Parathyroid adenoma (tissue), 2 donors: ENCODE results near the gene PAQR5.

ENCODE experiments used
- H2AFZ ChIP-seq: fragments of 300-600 bp; sonication (generic); one replicate; pipeline ENCODE4 v1.7.0; 2017; ENCODE audit warnings: antibody characterized with exemption, mild to moderate bottlenecking
- H3K27ac ChIP-seq: fragments of 300-600 bp; sonication (generic); one replicate; pipeline ENCODE4 v1.7.0; 2017
- H3K27me3 ChIP-seq: fragments of 300-600 bp; sonication (generic); one replicate; pipeline ENCODE4 v1.7.0; 2017; ENCODE audit warnings: low read length; ENCODE audit not compliant: control insufficient read depth, insufficient read depth
- H3K36me3 ChIP-seq: fragments of 300-600 bp; sonication (generic); one replicate; pipeline ENCODE4 v1.7.0; 2017; ENCODE audit warnings: low read length; ENCODE audit not compliant: control insufficient read depth, insufficient read depth
- H3K4me1 ChIP-seq: fragments of 300-600 bp; sonication (generic); one replicate; pipeline ENCODE4 v1.7.0; 2017; ENCODE audit warnings: control low read depth
- H3K4me2 ChIP-seq: fragments of 300-600 bp; sonication (generic); one replicate; pipeline ENCODE4 v1.7.0; 2017; ENCODE audit warnings: low read length
- H3K4me3 ChIP-seq: fragments of 300-600 bp; sonication (generic); one replicate; pipeline ENCODE4 v1.7.0; 2017; ENCODE audit warnings: low read depth, low read length
- H3K79me2 ChIP-seq: fragments of 300-600 bp; sonication (generic); one replicate; pipeline ENCODE4 v1.7.0; 2017; ENCODE audit warnings: control low read depth
- H3K9ac ChIP-seq: fragments of 300-600 bp; sonication (generic); one replicate; pipeline ENCODE4 v1.7.0; 2017; ENCODE audit warnings: mild to moderate bottlenecking
- H3K9me3 ChIP-seq: fragments of 300-600 bp; sonication (generic); one replicate; pipeline ENCODE4 v1.7.0; 2017; ENCODE audit warnings: low read length; ENCODE audit not compliant: control insufficient read depth
- TF ChIP-seq, protein P1 (sequence below): fragments of 300-600 bp; sonication (generic); IDR thresholded peaks from one replicate; pipeline ENCODE4 v1.7.0; 2017; ENCODE audit warnings: antibody characterized with exemption, mild to moderate bottlenecking
- donor health status: primary hyperparathyroidism.

PAQR5 gene

DNA sequence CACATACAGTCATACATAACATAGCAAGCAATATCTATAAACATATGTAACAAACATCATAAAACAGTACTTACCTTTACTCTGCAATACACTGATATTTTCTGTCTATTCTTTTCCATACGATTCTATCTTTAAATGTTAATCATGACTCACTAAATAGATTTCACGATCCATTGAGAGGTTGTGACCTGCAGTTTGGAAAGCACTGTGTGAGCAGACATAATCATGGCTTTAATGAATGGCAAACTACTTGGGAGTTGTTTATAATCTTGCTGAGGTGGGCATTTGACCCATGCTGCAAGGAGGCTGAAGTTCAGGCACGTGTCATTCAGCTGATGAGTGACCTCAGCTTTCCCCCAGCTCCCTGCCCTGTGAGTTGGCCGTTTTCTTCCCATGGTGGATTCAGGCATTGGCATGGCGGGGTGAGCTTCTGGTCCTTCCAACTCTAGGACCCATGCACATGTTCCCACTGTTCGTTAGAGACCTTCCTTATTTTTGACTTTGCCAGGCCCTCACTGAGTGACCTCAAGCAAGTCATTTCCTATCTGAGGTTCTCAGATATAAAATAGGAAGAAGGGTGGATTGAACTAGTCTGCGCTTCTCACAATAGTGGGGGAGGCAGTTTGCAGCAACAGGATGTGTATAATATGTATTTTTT is 41.7 kb downstream of the PAQR5 start:
- H3K36me3 ChIP-seq: no peaks in the 10 kb centered on the region
- H3K9me3 ChIP-seq: no peaks in the 10 kb centered on the region
- no peaks in the 10 kb centered on the region for H3K79me2 ChIP-seq
- no peaks in the 10 kb centered on the region for H3K27me3 ChIP-seq
- H3K4me1 ChIP-seq: peaks cover 5% of the 10 kb centered on the region
- H3K4me3 ChIP-seq: no peak overlapping the region
- no peak overlapping the region for H3K4me2 ChIP-seq
- no peak overlapping the region for H3K27ac ChIP-seq
- no peak overlapping the region for H2AFZ ChIP-seq
- H3K9ac ChIP-seq: no peak overlapping the region
- TF ChIP-seq, protein P1, sequence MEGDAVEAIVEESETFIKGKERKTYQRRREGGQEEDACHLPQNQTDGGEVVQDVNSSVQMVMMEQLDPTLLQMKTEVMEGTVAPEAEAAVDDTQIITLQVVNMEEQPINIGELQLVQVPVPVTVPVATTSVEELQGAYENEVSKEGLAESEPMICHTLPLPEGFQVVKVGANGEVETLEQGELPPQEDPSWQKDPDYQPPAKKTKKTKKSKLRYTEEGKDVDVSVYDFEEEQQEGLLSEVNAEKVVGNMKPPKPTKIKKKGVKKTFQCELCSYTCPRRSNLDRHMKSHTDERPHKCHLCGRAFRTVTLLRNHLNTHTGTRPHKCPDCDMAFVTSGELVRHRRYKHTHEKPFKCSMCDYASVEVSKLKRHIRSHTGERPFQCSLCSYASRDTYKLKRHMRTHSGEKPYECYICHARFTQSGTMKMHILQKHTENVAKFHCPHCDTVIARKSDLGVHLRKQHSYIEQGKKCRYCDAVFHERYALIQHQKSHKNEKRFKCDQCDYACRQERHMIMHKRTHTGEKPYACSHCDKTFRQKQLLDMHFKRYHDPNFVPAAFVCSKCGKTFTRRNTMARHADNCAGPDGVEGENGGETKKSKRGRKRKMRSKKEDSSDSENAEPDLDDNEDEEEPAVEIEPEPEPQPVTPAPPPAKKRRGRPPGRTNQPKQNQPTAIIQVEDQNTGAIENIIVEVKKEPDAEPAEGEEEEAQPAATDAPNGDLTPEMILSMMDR: no peak

DNA sequence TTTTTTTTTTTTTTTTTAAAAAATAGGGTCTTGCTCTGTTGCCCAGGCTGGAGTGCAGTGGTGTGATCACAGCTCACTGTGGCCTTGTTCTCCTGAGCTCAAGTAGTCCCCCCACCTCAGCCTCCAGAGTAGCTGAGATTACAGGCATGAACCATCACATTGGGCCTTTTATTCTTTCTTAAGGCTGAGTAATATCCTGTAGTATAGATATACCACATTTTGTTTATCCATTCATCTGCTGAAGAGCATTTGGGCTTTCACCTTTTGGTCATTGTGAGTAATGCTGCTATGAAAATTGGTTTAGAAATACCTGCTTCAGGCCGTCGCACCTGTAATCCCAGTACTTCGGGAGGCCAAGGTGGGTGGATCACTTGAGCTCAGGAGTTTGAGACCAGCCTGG is 42.6 kb downstream of the PAQR5 start:
- TF ChIP-seq, protein P1: no peak
- H3K9ac ChIP-seq: no peak overlapping the region
- no peak overlapping the region for H3K27ac ChIP-seq
- no peaks in the 10 kb centered on the region for H3K36me3 ChIP-seq
- H3K4me1 ChIP-seq: peaks cover 5% of the 10 kb centered on the region
- no peak overlapping the region for H3K4me2 ChIP-seq
- H3K27me3 ChIP-seq: no peaks in the 10 kb centered on the region
- H2AFZ ChIP-seq: no peak overlapping the region
- H3K79me2 ChIP-seq: no peaks in the 10 kb centered on the region
- H3K4me3 ChIP-seq: no peak overlapping the region
- H3K9me3 ChIP-seq: no peaks in the 10 kb centered on the region

DNA sequence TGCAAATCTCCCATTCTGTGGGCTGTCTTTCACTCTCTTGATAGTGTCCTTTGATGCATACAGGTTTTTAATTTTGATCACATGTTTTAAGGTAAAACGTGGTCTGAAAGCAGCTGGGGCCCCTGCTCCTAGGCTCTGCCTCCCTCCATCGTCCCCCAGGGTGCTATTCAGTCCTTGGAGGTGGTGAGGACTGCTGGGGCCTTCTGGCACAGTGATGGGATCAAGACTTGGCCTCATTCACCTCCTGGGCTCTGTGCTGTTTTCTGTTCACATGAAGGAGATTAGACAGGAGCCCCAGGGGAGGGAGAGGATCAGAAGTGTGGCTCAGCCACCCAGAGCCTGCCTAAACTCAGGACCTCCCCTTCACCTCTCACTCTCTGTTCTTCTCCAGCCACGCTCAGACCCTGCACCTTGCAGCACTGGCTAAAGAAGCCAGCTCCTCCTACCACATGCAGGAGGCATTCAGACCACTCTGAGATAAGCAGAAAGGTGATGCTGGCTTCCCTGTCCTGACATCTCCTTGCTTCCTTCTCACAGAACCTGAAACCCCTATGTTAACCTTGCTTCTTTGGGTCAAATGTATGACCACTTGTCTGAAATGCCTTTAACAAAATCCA is 43.9 kb downstream of the PAQR5 start:
- no peaks in the 10 kb centered on the region for H3K27me3 ChIP-seq
- no peak overlapping the region for H3K4me3 ChIP-seq
- no peaks in the 10 kb centered on the region for H3K79me2 ChIP-seq
- no peak overlapping the region for H3K9ac ChIP-seq
- H3K4me1 ChIP-seq: peaks cover 5% of the 10 kb centered on the region
- H3K36me3 ChIP-seq: no peaks in the 10 kb centered on the region
- H2AFZ ChIP-seq: no peak overlapping the region
- no peak overlapping the region for H3K4me2 ChIP-seq
- TF ChIP-seq, protein P1: no peak
- H3K9me3 ChIP-seq: no peaks in the 10 kb centered on the region
- no peak overlapping the region for H3K27ac ChIP-seq

DNA sequence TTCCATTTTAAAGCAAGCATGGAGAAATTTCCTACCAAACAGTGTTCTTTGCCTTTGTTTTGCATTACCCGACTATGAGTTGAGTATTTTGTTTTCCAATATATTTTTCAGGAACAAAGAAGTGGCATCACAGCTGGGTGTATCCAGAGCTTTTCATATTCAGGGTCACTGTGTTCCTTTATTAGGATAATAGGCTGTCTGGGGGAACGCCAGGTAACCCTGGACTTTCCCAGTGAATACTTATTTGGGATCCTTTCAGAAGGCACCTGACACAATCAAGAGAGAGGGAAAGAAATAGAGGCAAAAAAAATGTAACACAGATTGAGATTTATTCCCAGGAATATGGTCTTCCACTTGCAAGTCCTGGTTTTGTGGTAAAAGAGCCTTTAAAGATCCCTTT is 44.4 kb downstream of the PAQR5 start:
- Histone ChIP-seq H3K9me3 (no peaks in the 10 kb centered on the region), H3K4me2 (no peak overlapping the region), H3K27ac (no peak overlapping the region), H3K9ac (no peak overlapping the region), H2AFZ (no peak overlapping the region), H3K79me2 (no peaks in the 10 kb centered on the region), H3K36me3 (no peaks in the 10 kb centered on the region), H3K4me3 (no peak overlapping the region), H3K4me1 (peaks cover 5% of the 10 kb centered on the region), H3K27me3 (no peaks in the 10 kb centered on the region)
- TF ChIP-seq, protein P1: no peak

DNA sequence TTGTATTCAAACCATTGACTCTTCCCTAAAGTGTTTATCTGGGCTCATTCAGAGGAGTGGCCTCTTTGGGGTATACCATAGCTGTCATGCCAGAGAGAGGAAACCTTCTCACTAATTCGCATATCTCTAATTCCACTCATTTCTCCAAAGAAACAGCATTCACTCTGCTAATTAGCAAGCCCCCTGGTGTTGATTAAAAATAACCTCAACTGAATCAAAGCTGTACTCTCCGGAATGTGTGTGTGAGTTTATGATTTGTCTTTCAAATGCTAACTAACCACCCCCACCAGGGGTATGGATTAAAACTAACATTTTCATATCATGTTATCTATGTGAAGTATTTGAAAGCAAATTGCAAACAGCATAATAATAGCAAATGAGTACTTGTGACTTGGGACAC is 45.5 kb downstream of the PAQR5 start:
- TF ChIP-seq, protein P1: no peak
- H3K27me3 ChIP-seq: no peaks in the 10 kb centered on the region
- peak overlapping the region; percentile 22 for H3K27ac ChIP-seq
- H3K79me2 ChIP-seq: no peaks in the 10 kb centered on the region
- no peak overlapping the region for H2AFZ ChIP-seq
- H3K9me3 ChIP-seq: no peaks in the 10 kb centered on the region
- no peak overlapping the region for H3K4me3 ChIP-seq
- H3K4me2 ChIP-seq: no peak overlapping the region
- H3K36me3 ChIP-seq: no peaks in the 10 kb centered on the region
- peaks cover 5% of the 10 kb centered on the region for H3K4me1 ChIP-seq
- H3K9ac ChIP-seq: no peak overlapping the region
